Tibial nerve (tissue), 4 donors: ENCODE data around the gene GNAI3.

ENCODE experiments used
- CTCF ChIP-seq, 5 experiments: fragments of 200-600 bp in 3 of 5; fragments of 450-650 bp in 2 of 5; sonication (generic) in 3 of 5; IDR thresholded peaks; one replicate each; pipeline ENCODE4 v1.5.1; 2016 to 2019; ENCODE audit warnings: antibody characterized with exemption in 5 of 5, mild to moderate bottlenecking in 3 of 5, moderate library complexity in 2 of 5
- EP300 ChIP-seq, 2 donors: sonication (generic); formaldehyde crosslinking; IDR thresholded peaks; one replicate each; pipeline ENCODE4 v1.6.1; 2017; ENCODE audit warnings: antibody characterized with exemption in 2 of 2, mild to moderate bottlenecking in 1 of 2
- POLR2A ChIP-seq, 2 donors: fragments of 450-650 bp; IDR thresholded peaks; one replicate each; pipeline ENCODE4 v1.6.1; 2017; ENCODE audit warnings: antibody characterized with exemption in 2 of 2, mild to moderate bottlenecking in 2 of 2, moderate library complexity in 2 of 2

GRCh38 chr1:109620841-109621286 lies 72.4 kb downstream of the GNAI3 start:
- no peak for TF ChIP-seq CTCF (IDR thresholded peaks at IDR 0.05)
- TF ChIP-seq POLR2A (IDR thresholded peaks at IDR 0.05): no peak
- peak in 1 of 2 donors; percentile 59 for TF ChIP-seq EP300 (IDR thresholded peaks at IDR 0.05)
